Activated CD8-positive, alpha-beta T cell treated with anti-CD3 and anti-CD28 coated beads for 36 hours (primary cell): ENCODE data around the gene ADIRF. TPM values are rescaled to one million over a fixed set of nuclear protein-coding genes. Genes with fewer than 3 reads are reported as not detected.

Experiments
- ATAC-seq: fragments of 200-7000 bp; cut with Tn5 transposase; one replicate; pipeline ENCODE4 v1.10.0; 2021; ENCODE audit warnings: mild to moderate bottlenecking, moderate library complexity
- CTCF ChIA-PET: fragments of 350-600 bp; sonication (Branson Sonifier 250); formaldehyde crosslinking; loops from one replicate; lab custom pipeline; 2021; ENCODE audit warnings: antibody characterized with exemption; lab: Charles Lee
- POLR2A ChIA-PET: fragments of 350-600 bp; sonication (Branson Sonifier 250); formaldehyde crosslinking; loops from one replicate; lab custom pipeline; 2021; ENCODE audit warnings: antibody characterized with exemption; lab: Charles Lee
- DNase-seq: peaks from one replicate; pipeline ENCODE4 v3.0.0-alpha.2; 2020
- H3K27ac Mint-ChIP-seq: one replicate; pipeline ENCODE4 v1.8.0; 2021; ENCODE audit warnings: mild to moderate bottlenecking, mixed read lengths
- H3K27me3 Mint-ChIP-seq: one replicate; pipeline ENCODE4 v1.8.0; 2021; ENCODE audit warnings: mixed read lengths
- H3K36me3 Mint-ChIP-seq: one replicate; pipeline ENCODE4 v1.8.0; 2021; ENCODE audit warnings: low read depth, mixed read lengths
- H3K4me1 Mint-ChIP-seq: one replicate; pipeline ENCODE4 v1.8.0; 2021; ENCODE audit warnings: low read depth, mixed read lengths
- H3K4me3 Mint-ChIP-seq: one replicate; pipeline ENCODE4 v1.8.0; 2021; ENCODE audit warnings: mild to moderate bottlenecking, moderate library complexity, mixed read lengths
- H3K9me3 Mint-ChIP-seq: one replicate; pipeline ENCODE4 v1.8.0; 2021; ENCODE audit warnings: mixed read lengths
- CTCF ChIP-seq: fragments of 200-600 bp; IDR thresholded peaks from one replicate; pipeline ENCODE4 v1.8.0; 2022; ENCODE audit warnings: antibody characterized with exemption, mild to moderate bottlenecking
- intact Hi-C: fragments of 100-400 bp; cut with micrococcal nuclease; formaldehyde crosslinking; loops from one replicate; pipeline ENCODE4 v1.10.0; 2022
- total RNA-seq, 2 experiments: library from RNA; stranded (reverse); gene quantifications; one replicate each; pipeline ENCODE4 v1.2.3, GENCODE V29; 2021

ADIRF gene
- total RNA-seq, 2 experiments from 2014 or later, result not detected

GRCh38 chr10:86953747-86954680, 14.3 kb upstream of the ADIRF start:
- Mint-ChIP-seq H3K27ac (no peak overlapping the region), H3K27me3 (no peaks in the 10 kb centered on the region), H3K4me1 (peaks cover 5% of the 10 kb centered on the region), H3K9me3 (peaks cover 15% of the 10 kb centered on the region), H3K4me3 (no peak overlapping the region), H3K36me3 (no peaks in the 10 kb centered on the region)
- intact Hi-C loops, result no loop called here
- ChIA-PET POLR2A (no interaction called here), CTCF (interaction anchor here (0.9 to 1.7 kb wide), 2 partner anchors 12 to 15 kb away, joined by 3 to 5 read pairs; no protein-coding TSS in a partner anchor)
- no peak for DNase-seq
- no peak for ATAC-seq
- TF ChIP-seq CTCF, result no peak

- Mint-ChIP-seq H3K4me1 (peaks cover 5% of the 10 kb centered on the region), H3K27ac (no peak overlapping the region), H3K36me3 (no peaks in the 10 kb centered on the region), H3K27me3 (no peaks in the 10 kb centered on the region), H3K4me3 (no peak overlapping the region), H3K9me3 (peaks cover 15% of the 10 kb centered on the region)
- no peak for TF ChIP-seq CTCF
- ChIA-PET CTCF (interaction anchor here (1.7 kb wide), 1 partner anchor 11 kb away, joined by 5 read pairs; no protein-coding TSS in a partner anchor), POLR2A (no interaction called here)
- no peak for DNase-seq
- ATAC-seq, result no peak
- intact Hi-C loops, result no loop called here
These were observed 13.4 kb upstream of the ADIRF start for GRCh38 chr10:86954681-86955500.

GRCh38 chr10:86955501-86956194, 12.6 kb upstream of the ADIRF start:
- Mint-ChIP-seq H3K36me3 (no peaks in the 10 kb centered on the region), H3K27me3 (no peaks in the 10 kb centered on the region), H3K4me3 (no peak overlapping the region), H3K27ac (no peak overlapping the region), H3K4me1 (peaks cover under 1% of the 10 kb centered on the region), H3K9me3 (peaks cover 15% of the 10 kb centered on the region)
- CTCF ChIA-PET, result interaction anchor here (1.6 to 6.0 kb wide), 3 partner anchors 11 to 15 kb away, joined by 5 to 30 read pairs (median 6); no protein-coding TSS in a partner anchor
- ATAC-seq (no peak), DNase-seq (no peak)
- TF ChIP-seq CTCF, result no peak
- intact Hi-C loops, result no loop called here
- POLR2A ChIA-PET, result interaction anchor here (1.0 kb wide), 1 partner anchor 10 kb away, joined by 4 read pairs; no protein-coding TSS in a partner anchor

GRCh38 chr10:86956195-86956847, 12.0 kb upstream of the ADIRF start:
- intact Hi-C loops, result no loop called here
- TF ChIP-seq CTCF, result no peak
- ChIA-PET POLR2A (interaction anchor here (1.0 kb wide), 1 partner anchor 11 kb away, joined by 4 read pairs; no protein-coding TSS in a partner anchor), CTCF (interaction anchor here (1.6 to 6.0 kb wide), 3 partner anchors 10 to 16 kb away, joined by 5 to 30 read pairs (median 6); no protein-coding TSS in a partner anchor)
- peaks cover 15% of the 10 kb centered on the region for H3K9me3 Mint-ChIP-seq
- H3K4me3 Mint-ChIP-seq, result no peak overlapping the region
- H3K27me3 Mint-ChIP-seq, result no peaks in the 10 kb centered on the region
- DNase-seq (no peak), ATAC-seq (no peak)
- H3K27ac Mint-ChIP-seq, result no peak overlapping the region
- no peaks in the 10 kb centered on the region for H3K4me1 Mint-ChIP-seq
- no peaks in the 10 kb centered on the region for H3K36me3 Mint-ChIP-seq
